IPS-18c (cell line): ENCODE measurements around the gene WNK1.
"Not testable (repeated sequence)": the region's sequence is repeated elsewhere in the genome, so short reads cannot be mapped to it uniquely, and the experiment has no call there.

Experiments used
- H3K4me3 ChIP-seq: 2 replicates; pipeline ENCODE4 v1.7.0; 2013; ENCODE audit warnings: low read depth, mild to moderate bottlenecking, low read length, moderate library complexity; ENCODE audit not compliant: insufficient read depth
- H3K9me3 ChIP-seq: one replicate; pipeline ENCODE4 v1.6.1; 2013; ENCODE audit warnings: mild to moderate bottlenecking, low read length, moderate library complexity; ENCODE audit not compliant: control insufficient read depth, insufficient read depth

The WNK1 gene

GRCh38 chr12:828726-829395 lies 76.5 kb downstream of the WNK1 start:
- Histone ChIP-seq H3K9me3 (no peaks in the 10 kb centered on the region), H3K4me3 (no peak overlapping the region)

- H3K9me3 ChIP-seq, result no peaks in the 10 kb centered on the region
- H3K4me3 ChIP-seq, result no peak overlapping the region
These were observed 77.9 kb downstream of the WNK1 start for GRCh38 chr12:830111-830867.

GRCh38 chr12:835754-836518 lies 83.6 kb downstream of the WNK1 start:
- Histone ChIP-seq H3K9me3 (no peaks in the 10 kb centered on the region), H3K4me3 (no peak overlapping the region)

- Histone ChIP-seq H3K9me3 (no peaks in the 10 kb centered on the region), H3K4me3 (no peak overlapping the region)
These were observed 84.6 kb downstream of the WNK1 start for GRCh38 chr12:836952-837351.

- H3K4me3 ChIP-seq, result no peak overlapping the region
- H3K9me3 ChIP-seq, result no peaks in the 10 kb centered on the region
These were observed 85.2 kb downstream of the WNK1 start for GRCh38 chr12:837548-837947.

GRCh38 chr12:843609-844008 lies 91.2 kb downstream of the WNK1 start:
- no peak overlapping the region for H3K4me3 ChIP-seq
- no peaks in the 10 kb centered on the region for H3K9me3 ChIP-seq

GRCh38 chr12:846421-846820 lies 94.0 kb downstream of the WNK1 start:
- H3K9me3 ChIP-seq, result no peaks in the 10 kb centered on the region
- H3K4me3 ChIP-seq, result no peak overlapping the region

- Histone ChIP-seq H3K9me3 (no peaks in the 10 kb centered on the region), H3K4me3 (no peak overlapping the region)
These were observed 95.9 kb downstream of the WNK1 start for GRCh38 chr12:848173-848865.

GRCh38 chr12:848882-849527 lies 96.6 kb downstream of the WNK1 start:
- H3K9me3 ChIP-seq, result no peaks in the 10 kb centered on the region
- H3K4me3 ChIP-seq, result no peak overlapping the region

GRCh38 chr12:849733-850437 lies 97.5 kb downstream of the WNK1 start:
- not testable (repeated sequence) for H3K9me3 ChIP-seq, H3K4me3 ChIP-seq

- no peak overlapping the region for H3K4me3 ChIP-seq
- H3K9me3 ChIP-seq, result no peaks in the 10 kb centered on the region
These were observed 99.0 kb downstream of the WNK1 start for GRCh38 chr12:851343-851742.

GRCh38 chr12:851913-852312 lies 99.5 kb downstream of the WNK1 start:
- H3K4me3 ChIP-seq, result no peak overlapping the region

GRCh38 chr12:852864-853263 lies 100.5 kb downstream of the WNK1 start:
- no peak overlapping the region for H3K4me3 ChIP-seq
- H3K9me3 ChIP-seq, result no peaks in the 10 kb centered on the region

More at GRCh38 chr12:851913-852312, 99.5 kb downstream of the WNK1 start:
- H3K9me3 ChIP-seq, result no peaks in the 10 kb centered on the region

- H3K9me3 ChIP-seq, result no peaks in the 10 kb centered on the region
- no peak overlapping the region for H3K4me3 ChIP-seq
These were observed 105.2 kb downstream of the WNK1 start for GRCh38 chr12:857611-858010.

- H3K4me3 ChIP-seq, result no peak overlapping the region
- H3K9me3 ChIP-seq, result no peaks in the 10 kb centered on the region
These were observed 110.0 kb downstream of the WNK1 start for GRCh38 chr12:862303-862911.

- no peaks in the 10 kb centered on the region for H3K9me3 ChIP-seq
These were observed 110.9 kb downstream of the WNK1 start for GRCh38 chr12:863285-863684.

More at GRCh38 chr12:863285-863684, 110.9 kb downstream of the WNK1 start:
- H3K4me3 ChIP-seq, result no peak overlapping the region
